A673 (cell line): ENCODE measurements around the gene CARS2. TPM values are rescaled to one million over a fixed set of nuclear protein-coding genes. Genes with fewer than 3 reads are reported as not detected.
"Not testable (repeated sequence)": the region's sequence is repeated elsewhere in the genome, so short reads cannot be mapped to it uniquely, and the experiment has no call there.

ENCODE experiments used
- BruUV-seq: library from RNA; stranded (reverse); fragments of 400-500 nt; replicated peaks from 2 replicates; lab custom pipeline; 2021; lab: Mats Ljungman, UMichigan
- CTCF ChIA-PET: fragments of 300-600 bp; sonication (Branson Sonifier 250); formaldehyde crosslinking; loops from one replicate; lab custom pipeline; 2022; ENCODE audit warnings: antibody characterized with exemption; lab: Charles Lee
- POLR2A ChIA-PET: fragments of 300-600 bp; sonication (Branson Sonifier 250); formaldehyde crosslinking; loops from one replicate; lab custom pipeline; 2022; ENCODE audit warnings: antibody characterized with exemption; ENCODE audit not compliant: low non-redundant PET; lab: Charles Lee
- DNase-seq: peaks from one replicate; pipeline ENCODE4 v3.0.0-alpha.2; 2015; ENCODE audit warnings: low spot score
- H3K27ac ChIP-seq: fragments of 200-600 bp; sonication (generic); 2 replicates; pipeline ENCODE4 v1.5.1; 2016; ENCODE audit warnings: mixed run types, low read depth, mild to moderate bottlenecking, mixed read lengths, antibody characterized with exemption, low read length; ENCODE audit not compliant: poor library complexity, severe bottlenecking
- H3K27me3 ChIP-seq: fragments of 200-600 bp; sonication (generic); replicated peaks from 2 replicates; pipeline ENCODE4 v1.6.1; 2017; ENCODE audit warnings: mixed run types, low read depth, mild to moderate bottlenecking, mixed read lengths, antibody characterized with exemption, low read length; ENCODE audit not compliant: insufficient read depth, poor library complexity
- H3K36me3 ChIP-seq: fragments of 200-600 bp; sonication (generic); 2 replicates; pipeline ENCODE4 v1.6.1; 2016; ENCODE audit warnings: mixed run types, mild to moderate bottlenecking, mixed read lengths, antibody characterized with exemption, low read length; ENCODE audit not compliant: insufficient read depth, poor library complexity, severe bottlenecking
- H3K4me1 ChIP-seq: fragments of 200-600 bp; sonication (generic); 2 replicates; pipeline ENCODE4 v1.6.1; 2017; ENCODE audit warnings: mixed run types, mild to moderate bottlenecking, mixed read lengths, antibody characterized with exemption, low read length; ENCODE audit not compliant: insufficient read depth, poor library complexity, severe bottlenecking
- H3K4me3 ChIP-seq: fragments of 200-600 bp; sonication (generic); 2 replicates; pipeline ENCODE4 v1.5.1; 2016; ENCODE audit warnings: low read depth, mixed run types, mild to moderate bottlenecking, mixed read lengths, low read length; ENCODE audit not compliant: poor library complexity, severe bottlenecking
- H3K9me3 ChIP-seq: fragments of 200-600 bp; sonication (generic); 2 replicates; pipeline ENCODE4 v1.6.1; 2016; ENCODE audit warnings: mixed run types, low read depth, mild to moderate bottlenecking, mixed read lengths, antibody characterized with exemption, low read length; ENCODE audit not compliant: poor library complexity, severe bottlenecking
- EZH2 ChIP-seq: fragments of 200-600 bp; sonication (generic); IDR thresholded peaks from 2 replicates; pipeline ENCODE4 v1.6.1; 2017; ENCODE audit warnings: borderline replicate concordance, low read depth, mild to moderate bottlenecking, mixed read lengths, antibody characterized with exemption, low read length; ENCODE audit not compliant: poor library complexity, severe bottlenecking
- intact Hi-C: fragments of 100-400 bp; cut with micrococcal nuclease; formaldehyde crosslinking; loops from one replicate; pipeline ENCODE4 v1.10.0; 2022; ENCODE audit not compliant: unreplicated experiment
- total RNA-seq: library from RNA; stranded (reverse); gene quantifications from 2 replicates; pipeline ENCODE4 v1.2.3, GENCODE V29; 2021
- TF ChIP-seq, protein P1 (sequence below): fragments of 300-800, 200-600 bp; sonication (generic); conservative IDR thresholded peaks from 2 replicates; pipeline ENCODE4 v1.5.1; 2017; ENCODE audit warnings: low read depth, mild to moderate bottlenecking, antibody characterized with exemption, low read length, moderate library complexity, mixed read lengths

CARS2 gene
- total RNA-seq, 1 experiment from 2014 or later: 71.4 TPM

DNA sequence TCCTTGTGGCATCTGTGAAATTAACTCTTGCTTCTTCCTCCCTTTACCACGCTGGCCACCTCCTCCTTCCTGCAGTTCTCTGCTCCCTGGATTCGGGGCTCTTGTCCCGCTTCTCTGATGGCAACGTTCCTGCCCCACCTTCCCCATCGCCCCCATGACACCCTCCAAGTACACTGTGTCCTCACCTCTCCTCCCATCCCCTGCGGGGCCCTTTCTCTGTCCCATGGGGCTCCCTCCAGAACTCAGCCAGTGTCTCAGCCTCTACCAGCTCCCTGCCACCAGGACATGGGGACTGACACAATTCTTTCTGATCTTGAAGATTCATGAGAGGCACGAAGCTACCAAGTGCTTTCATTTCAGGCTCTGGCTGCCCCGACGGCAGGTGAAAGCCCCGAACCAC is 9.1 kb downstream of the CARS2 start:
- TF ChIP-seq EZH2: no peak
- TF ChIP-seq, protein P1, sequence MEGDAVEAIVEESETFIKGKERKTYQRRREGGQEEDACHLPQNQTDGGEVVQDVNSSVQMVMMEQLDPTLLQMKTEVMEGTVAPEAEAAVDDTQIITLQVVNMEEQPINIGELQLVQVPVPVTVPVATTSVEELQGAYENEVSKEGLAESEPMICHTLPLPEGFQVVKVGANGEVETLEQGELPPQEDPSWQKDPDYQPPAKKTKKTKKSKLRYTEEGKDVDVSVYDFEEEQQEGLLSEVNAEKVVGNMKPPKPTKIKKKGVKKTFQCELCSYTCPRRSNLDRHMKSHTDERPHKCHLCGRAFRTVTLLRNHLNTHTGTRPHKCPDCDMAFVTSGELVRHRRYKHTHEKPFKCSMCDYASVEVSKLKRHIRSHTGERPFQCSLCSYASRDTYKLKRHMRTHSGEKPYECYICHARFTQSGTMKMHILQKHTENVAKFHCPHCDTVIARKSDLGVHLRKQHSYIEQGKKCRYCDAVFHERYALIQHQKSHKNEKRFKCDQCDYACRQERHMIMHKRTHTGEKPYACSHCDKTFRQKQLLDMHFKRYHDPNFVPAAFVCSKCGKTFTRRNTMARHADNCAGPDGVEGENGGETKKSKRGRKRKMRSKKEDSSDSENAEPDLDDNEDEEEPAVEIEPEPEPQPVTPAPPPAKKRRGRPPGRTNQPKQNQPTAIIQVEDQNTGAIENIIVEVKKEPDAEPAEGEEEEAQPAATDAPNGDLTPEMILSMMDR: no peak
- Histone ChIP-seq H3K9me3 (no peaks in the 10 kb centered on the region), H3K27ac (peak overlapping the region; percentile 16), H3K4me3 (no peak overlapping the region), H3K36me3 (peaks cover 43% of the 10 kb centered on the region), H3K4me1 (no peaks in the 10 kb centered on the region), H3K27me3 (no peaks in the 10 kb centered on the region)
- intact Hi-C loops: no loop called here
- ChIA-PET POLR2A (no interaction called here), CTCF (no interaction called here)
- no TSS peak for BruUV-seq
- DNase-seq: no peak

- POLR2A ChIA-PET, H3K27me3 ChIP-seq, H3K4me3 ChIP-seq, H3K4me1 ChIP-seq, intact Hi-C loops, H3K9me3 ChIP-seq, CTCF ChIA-PET, BruUV-seq, H3K27ac ChIP-seq, DNase-seq: not testable (repeated sequence)
- H3K36me3 ChIP-seq: peaks cover 33% of the 10 kb centered on the region
Measured at GRCh38 chr13:110695774-110696173, 10.1 kb downstream of the CARS2 start.

GRCh38 chr13:110690516-110690915 is 15.4 kb downstream of the CARS2 start:
- Histone ChIP-seq H3K4me3 (no peak overlapping the region), H3K36me3 (peaks cover 15% of the 10 kb centered on the region), H3K9me3 (no peaks in the 10 kb centered on the region), H3K4me1 (no peaks in the 10 kb centered on the region), H3K27me3 (no peaks in the 10 kb centered on the region), H3K27ac (no peak overlapping the region)
- TF ChIP-seq EZH2: no peak
- TF ChIP-seq, protein P1: no peak
- intact Hi-C loops: no loop called here
- POLR2A ChIA-PET: no interaction called here
- DNase-seq: no peak
- BruUV-seq: no TSS peak
- CTCF ChIA-PET: no interaction called here

DNA sequence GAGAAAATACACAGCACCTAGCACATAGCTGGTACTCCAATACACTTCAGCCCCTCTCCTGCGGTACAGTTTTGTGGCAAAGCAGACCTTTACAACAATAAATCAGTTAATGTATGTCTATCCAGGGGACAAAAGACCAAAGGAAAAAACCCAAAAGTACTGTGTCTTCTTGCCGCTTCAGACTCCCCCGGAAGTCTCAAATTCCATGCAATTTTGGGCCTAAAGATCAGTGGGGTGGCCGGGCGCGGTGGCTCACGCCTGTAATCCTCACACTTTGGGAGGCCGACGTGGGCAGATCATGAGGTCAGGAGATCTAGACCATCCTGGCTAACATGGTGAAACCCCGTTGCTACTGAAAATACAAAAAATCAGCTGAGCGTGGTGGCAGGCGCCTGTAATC is 16.2 kb downstream of the CARS2 start:
- no peaks in the 10 kb centered on the region for H3K27me3 ChIP-seq
- H3K4me3 ChIP-seq: no peak overlapping the region
- H3K4me1 ChIP-seq: no peaks in the 10 kb centered on the region
- no peak overlapping the region for H3K27ac ChIP-seq
- no TSS peak for BruUV-seq
- CTCF ChIA-PET: no interaction called here
- TF ChIP-seq EZH2: no peak
- TF ChIP-seq, protein P1: no peak
- peaks cover 22% of the 10 kb centered on the region for H3K36me3 ChIP-seq
- POLR2A ChIA-PET: no interaction called here
- no peaks in the 10 kb centered on the region for H3K9me3 ChIP-seq
- DNase-seq: no peak
- intact Hi-C loops: no loop called here
